Activated CD4-positive, alpha-beta T cell treated with anti-CD3 and anti-CD28 coated beads, Interleukin-2, amount 50 U/mL, for 1 hour (primary cell): ENCODE measurements around the gene SHISAL2A.

Source experiments
- DNase-seq: peaks from one replicate; pipeline ENCODE4 v3.0.0-alpha.2; 2020

The SHISAL2A gene

GRCh38 chr1:52623812-52624211 is 9.2 kb upstream of the SHISAL2A start:
- no peak for DNase-seq

- no peak for DNase-seq
Observed at GRCh38 chr1:52627028-52627427, 5.9 kb upstream of the SHISAL2A start.

GRCh38 chr1:52628614-52629324 is 4.2 kb upstream of the SHISAL2A start:
- DNase-seq: no peak

- DNase-seq: no peak
Observed at GRCh38 chr1:52629325-52629643, 3.7 kb upstream of the SHISAL2A start.

GRCh38 chr1:52629667-52630066 is 3.3 kb upstream of the SHISAL2A start:
- no peak for DNase-seq

- no peak for DNase-seq
Observed at GRCh38 chr1:52631759-52632331, 1.1 kb upstream of the SHISAL2A start.

- peak; percentile 36 for DNase-seq
Observed at GRCh38 chr1:52633291-52633754, 355 bp downstream of the SHISAL2A start.

- no peak for DNase-seq
Observed at GRCh38 chr1:52634111-52634510, 1.1 kb downstream of the SHISAL2A start.

GRCh38 chr1:52635321-52636089 is 2.5 kb downstream of the SHISAL2A start:
- DNase-seq: no peak

- peak; percentile 77 for DNase-seq
Observed at GRCh38 chr1:52636721-52637695, 4.0 kb downstream of the SHISAL2A start.

GRCh38 chr1:52637946-52638345 is 5.0 kb downstream of the SHISAL2A start:
- DNase-seq: no peak

GRCh38 chr1:52640697-52641096 is 7.7 kb downstream of the SHISAL2A start:
- DNase-seq: no peak

GRCh38 chr1:52641307-52641706 is 8.3 kb downstream of the SHISAL2A start:
- DNase-seq: no peak

GRCh38 chr1:52645261-52645660 is 12.3 kb downstream of the SHISAL2A start:
- no peak for DNase-seq

GRCh38 chr1:52651904-52652303 is 18.9 kb downstream of the SHISAL2A start:
- no peak for DNase-seq

GRCh38 chr1:52653207-52653849 is 20.4 kb downstream of the SHISAL2A start:
- no peak for DNase-seq

GRCh38 chr1:52654063-52654462 is 21.1 kb downstream of the SHISAL2A start:
- DNase-seq: no peak

GRCh38 chr1:52657702-52658101 is 24.7 kb downstream of the SHISAL2A start:
- DNase-seq: no peak

GRCh38 chr1:52658795-52659194 is 25.8 kb downstream of the SHISAL2A start:
- DNase-seq: no peak

- DNase-seq: no peak
Observed at GRCh38 chr1:52659356-52659755, 26.4 kb downstream of the SHISAL2A start.

- no peak for DNase-seq
Observed at GRCh38 chr1:52659851-52660596, 27.1 kb downstream of the SHISAL2A start.

- no peak for DNase-seq
Observed at GRCh38 chr1:52660807-52661206, 27.8 kb downstream of the SHISAL2A start.
